ENCODE measurements around the gene IL18BP.

GRCh38 chr11:72001834-72002591 lies 3.3 kb downstream of the IL18BP start:
- TF ChIP-seq CTCF (conservative IDR thresholded peaks at IDR 0.05 in 1 of 2, IDR thresholded peaks at IDR 0.05 in 1 of 2; ENCODE audit: extremely low read depth in 1 of 2, insufficient read depth in 1 of 2, low read depth in 1 of 2, low read length in 2 of 2): no peak
- no peak for TF ChIP-seq EZH2 (IDR thresholded peaks at IDR 0.05; ENCODE audit: borderline replicate concordance, low read length)

Measured in mammary epithelial cell (primary cell).